HL-60 (cell line): Measurements from ENCODE around the gene CEPT1.

Experiments
- GABPA ChIP-seq: IDR thresholded peaks from 2 replicates; pipeline ENCODE4 v1.6.1; 2012; ENCODE audit warnings: low read depth
- POLR2AphosphoS5 ChIP-seq: IDR thresholded peaks from 2 replicates; pipeline ENCODE4 v1.6.1; 2012; ENCODE audit warnings: low read depth
- TF ChIP-seq, protein P1 (sequence below): IDR thresholded peaks from one replicate; pipeline ENCODE4 v1.5.1; 2011; ENCODE audit warnings: low read length, control low read depth, inconsistent platforms; ENCODE audit not compliant: insufficient read depth

DNA sequence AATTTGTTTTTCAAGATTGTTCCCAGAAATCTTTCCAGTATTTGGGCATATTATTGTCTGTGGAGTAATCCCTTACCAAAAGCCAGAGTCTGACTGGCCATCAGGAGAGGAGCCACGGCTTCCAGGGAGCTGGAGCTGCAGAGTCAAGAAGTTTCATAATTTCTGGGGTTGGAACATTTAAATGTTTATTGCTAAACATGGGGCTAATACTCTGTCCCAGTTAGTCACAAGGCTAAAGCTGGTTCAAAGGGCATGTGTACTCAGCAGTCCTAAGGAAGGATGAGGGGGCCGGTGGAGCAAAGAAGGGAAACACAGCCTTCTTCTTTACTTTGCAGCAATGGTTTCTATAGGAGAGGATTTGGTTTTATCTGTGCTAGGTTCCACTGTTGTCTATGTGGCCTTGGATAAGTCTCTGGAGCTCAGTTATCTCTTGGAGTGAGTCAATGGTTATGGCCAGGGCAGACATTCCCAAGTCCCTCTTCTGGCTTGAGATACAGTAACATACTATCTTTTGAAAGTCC is 51.0 kb downstream of the CEPT1 start:
- TF ChIP-seq, protein P1, sequence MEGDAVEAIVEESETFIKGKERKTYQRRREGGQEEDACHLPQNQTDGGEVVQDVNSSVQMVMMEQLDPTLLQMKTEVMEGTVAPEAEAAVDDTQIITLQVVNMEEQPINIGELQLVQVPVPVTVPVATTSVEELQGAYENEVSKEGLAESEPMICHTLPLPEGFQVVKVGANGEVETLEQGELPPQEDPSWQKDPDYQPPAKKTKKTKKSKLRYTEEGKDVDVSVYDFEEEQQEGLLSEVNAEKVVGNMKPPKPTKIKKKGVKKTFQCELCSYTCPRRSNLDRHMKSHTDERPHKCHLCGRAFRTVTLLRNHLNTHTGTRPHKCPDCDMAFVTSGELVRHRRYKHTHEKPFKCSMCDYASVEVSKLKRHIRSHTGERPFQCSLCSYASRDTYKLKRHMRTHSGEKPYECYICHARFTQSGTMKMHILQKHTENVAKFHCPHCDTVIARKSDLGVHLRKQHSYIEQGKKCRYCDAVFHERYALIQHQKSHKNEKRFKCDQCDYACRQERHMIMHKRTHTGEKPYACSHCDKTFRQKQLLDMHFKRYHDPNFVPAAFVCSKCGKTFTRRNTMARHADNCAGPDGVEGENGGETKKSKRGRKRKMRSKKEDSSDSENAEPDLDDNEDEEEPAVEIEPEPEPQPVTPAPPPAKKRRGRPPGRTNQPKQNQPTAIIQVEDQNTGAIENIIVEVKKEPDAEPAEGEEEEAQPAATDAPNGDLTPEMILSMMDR = no peak
- TF ChIP-seq GABPA (no peak), POLR2AphosphoS5 (no peak)
